BLaER1 (cell line): ENCODE data around the gene TMEM204.

Experiments used
- H3K27ac ChIP-seq: shearing (Covaris generic); formaldehyde crosslinking; 2 replicates; pipeline ENCODE4 v1.8.1; 2022
- H3K27me3 ChIP-seq: shearing (Covaris generic); formaldehyde crosslinking; 2 replicates; pipeline ENCODE4 v1.8.1; 2022
- H3K36me3 ChIP-seq: shearing (Covaris generic); formaldehyde crosslinking; 2 replicates; pipeline ENCODE4 v1.8.1; 2022
- H3K4me1 ChIP-seq: shearing (Covaris generic); formaldehyde crosslinking; 2 replicates; pipeline ENCODE4 v1.8.1; 2022
- H3K4me2 ChIP-seq: shearing (Covaris generic); formaldehyde crosslinking; 2 replicates; pipeline ENCODE4 v1.8.1; 2022
- H3K4me3 ChIP-seq: shearing (Covaris generic); formaldehyde crosslinking; 2 replicates; pipeline ENCODE4 v1.8.1; 2022
- H3K9ac ChIP-seq: shearing (Covaris generic); formaldehyde crosslinking; 2 replicates; pipeline ENCODE4 v1.8.1; 2022
- H3K9me3 ChIP-seq: shearing (Covaris generic); formaldehyde crosslinking; 2 replicates; pipeline ENCODE4 v1.8.1; 2022
- H4K20me1 ChIP-seq: shearing (Covaris generic); formaldehyde crosslinking; 2 replicates; pipeline ENCODE4 v1.8.1; 2022
- Cebpa-rat ChIP-seq: shearing (Covaris generic); IDR thresholded peaks from 2 replicates; pipeline ENCODE4 v1.8.1; 2022

TMEM204 gene

DNA sequence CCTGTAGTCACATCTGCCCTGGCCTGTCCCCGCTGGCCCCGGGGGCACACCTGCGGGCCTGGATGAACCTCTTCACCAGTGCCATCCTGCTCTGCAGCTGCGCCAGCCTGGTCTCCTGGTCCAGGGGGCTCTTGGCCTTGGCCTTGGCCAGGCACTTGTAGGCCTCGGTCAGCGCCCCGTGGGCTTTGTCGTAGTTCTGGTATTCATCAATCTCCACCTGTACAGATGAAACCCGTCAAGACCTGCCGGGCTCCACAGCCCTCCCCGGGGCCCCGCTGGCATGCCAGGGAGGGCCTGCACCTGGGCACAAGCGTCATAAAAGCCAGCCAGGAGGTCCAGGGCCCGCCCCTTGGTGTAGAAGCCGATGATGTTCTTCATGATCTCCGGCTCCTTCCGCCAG, 13.6 kb upstream of the TMEM204 start:
- no peak overlapping the region for H3K4me3 ChIP-seq
- H3K27me3 ChIP-seq = no peaks in the 10 kb centered on the region
- no peak overlapping the region for H3K9ac ChIP-seq
- no peak for TF ChIP-seq Cebpa-rat
- H3K27ac ChIP-seq = no peak overlapping the region
- H4K20me1 ChIP-seq = no peaks in the 10 kb centered on the region
- peaks cover 6% of the 10 kb centered on the region; the same call in 1 of the 2 replicates for H3K9me3 ChIP-seq
- H3K4me1 ChIP-seq = no peaks in the 10 kb centered on the region
- H3K36me3 ChIP-seq = peaks cover 18% of the 10 kb centered on the region; the same call in 1 of the 2 replicates
- H3K4me2 ChIP-seq = no peak overlapping the region

DNA sequence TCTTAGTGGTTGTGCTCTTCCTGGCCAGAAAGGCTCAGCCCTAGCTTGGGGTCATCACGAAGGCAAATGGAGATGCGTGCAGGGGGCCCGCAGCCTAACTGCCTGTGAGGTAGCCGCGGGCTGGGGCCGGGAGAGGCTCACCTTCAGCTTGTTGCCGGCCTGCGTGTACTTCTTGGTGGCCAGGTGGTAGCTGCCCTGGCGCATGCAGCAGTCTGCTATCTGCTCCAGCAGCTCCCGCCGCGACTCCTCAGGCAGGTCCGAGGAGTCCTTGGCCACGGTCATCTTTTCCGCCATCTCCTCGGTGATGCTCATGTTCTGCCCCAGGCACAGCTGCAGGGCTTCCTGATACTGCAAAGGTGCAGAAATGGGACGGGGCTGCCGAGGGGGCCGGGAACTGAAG, 13.0 kb upstream of the TMEM204 start:
- no peaks in the 10 kb centered on the region for H3K27me3 ChIP-seq
- H3K9me3 ChIP-seq = no peaks in the 10 kb centered on the region
- H3K27ac ChIP-seq = no peak overlapping the region
- H3K4me1 ChIP-seq = peaks cover 6% of the 10 kb centered on the region
- H3K4me2 ChIP-seq = no peak overlapping the region
- no peak for TF ChIP-seq Cebpa-rat
- no peak overlapping the region for H3K9ac ChIP-seq
- H3K4me3 ChIP-seq = no peak overlapping the region
- H4K20me1 ChIP-seq = no peaks in the 10 kb centered on the region
- peaks cover 18% of the 10 kb centered on the region; the same call in 1 of the 2 replicates for H3K36me3 ChIP-seq

DNA sequence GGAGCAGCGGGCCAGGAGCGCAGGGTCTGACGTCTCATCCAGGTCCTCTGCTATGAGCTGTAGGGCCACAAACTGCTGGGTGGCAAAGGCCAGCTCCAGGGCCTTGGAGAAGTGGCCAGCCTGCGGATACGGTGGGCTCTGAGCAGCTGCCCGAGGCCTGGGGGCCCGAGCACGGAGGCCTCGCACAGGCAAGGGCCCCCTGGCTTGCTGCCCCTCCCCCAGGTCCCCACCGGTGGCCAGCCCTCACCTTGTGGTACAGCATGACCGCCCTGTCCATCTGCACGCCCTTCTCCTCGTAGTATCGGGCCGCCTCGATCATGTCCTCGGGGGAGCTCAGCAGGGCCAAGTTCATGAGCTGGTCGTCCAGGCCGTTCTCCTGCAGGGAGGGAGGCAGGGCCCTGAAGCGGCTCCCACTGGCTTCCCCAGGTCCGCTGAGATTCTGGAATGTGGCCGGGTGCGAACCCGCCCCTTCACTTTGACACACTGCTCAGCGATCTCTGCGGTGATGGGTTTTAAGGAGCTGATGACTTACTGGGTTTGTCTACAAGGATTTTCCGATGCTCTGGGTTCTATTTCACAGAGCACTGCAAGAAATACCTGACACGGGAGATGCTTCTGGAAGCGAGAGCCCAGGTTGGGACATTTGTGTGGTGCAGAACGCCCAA, 9.8 kb upstream of the TMEM204 start:
- H4K20me1 ChIP-seq = 0 out of 2 replicates have a peak, but pooled peaks cover 2% of the 10 kb centered on the region
- TF ChIP-seq Cebpa-rat = no peak
- H3K36me3 ChIP-seq = peaks cover 14% of the 10 kb centered on the region; the same call in 1 of the 2 replicates

DNA sequence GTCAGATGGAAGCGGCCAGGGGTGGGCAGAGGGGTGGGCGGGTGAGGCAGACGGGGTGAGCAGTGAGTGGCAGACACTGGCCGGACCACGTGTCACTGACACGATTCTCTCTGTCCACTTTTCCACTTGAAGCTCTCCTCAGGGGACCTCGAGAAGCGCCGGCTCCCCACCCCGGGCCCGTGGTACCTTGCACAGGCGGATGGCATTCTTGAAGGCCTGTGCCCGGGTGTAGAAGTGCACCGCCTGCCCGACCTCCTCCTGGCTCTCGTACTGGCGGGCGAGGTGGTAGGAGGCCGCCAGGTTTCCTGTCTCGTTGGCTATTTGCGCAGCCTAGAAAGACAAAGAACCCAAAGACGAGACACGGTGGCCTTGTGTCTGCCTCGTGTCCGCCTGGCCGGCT, 9.1 kb upstream of the TMEM204 start:
- Histone ChIP-seq H3K36me3 (peaks cover 14% of the 10 kb centered on the region; the same call in 1 of the 2 replicates), H3K9ac (no peak overlapping the region), H3K27me3 (0 out of 2 replicates have a peak, but pooled peaks cover 3% of the 10 kb centered on the region), H3K4me1 (peaks cover 33% of the 10 kb centered on the region), H3K4me2 (no peak overlapping the region), H3K9me3 (no peaks in the 10 kb centered on the region), H3K27ac (no peak overlapping the region), H4K20me1 (peaks cover 8% of the 10 kb centered on the region; the same call in 1 of the 2 replicates), H3K4me3 (no peak overlapping the region)
- no peak for TF ChIP-seq Cebpa-rat

More for the DNA sequence above, 9.8 kb upstream of the TMEM204 start:
- Histone ChIP-seq H3K4me3 (no peak overlapping the region), H3K9ac (no peak overlapping the region), H3K9me3 (no peaks in the 10 kb centered on the region), H3K27me3 (no peaks in the 10 kb centered on the region), H3K4me1 (peaks cover 33% of the 10 kb centered on the region), H3K27ac (no peak overlapping the region), H3K4me2 (no peak overlapping the region)

DNA sequence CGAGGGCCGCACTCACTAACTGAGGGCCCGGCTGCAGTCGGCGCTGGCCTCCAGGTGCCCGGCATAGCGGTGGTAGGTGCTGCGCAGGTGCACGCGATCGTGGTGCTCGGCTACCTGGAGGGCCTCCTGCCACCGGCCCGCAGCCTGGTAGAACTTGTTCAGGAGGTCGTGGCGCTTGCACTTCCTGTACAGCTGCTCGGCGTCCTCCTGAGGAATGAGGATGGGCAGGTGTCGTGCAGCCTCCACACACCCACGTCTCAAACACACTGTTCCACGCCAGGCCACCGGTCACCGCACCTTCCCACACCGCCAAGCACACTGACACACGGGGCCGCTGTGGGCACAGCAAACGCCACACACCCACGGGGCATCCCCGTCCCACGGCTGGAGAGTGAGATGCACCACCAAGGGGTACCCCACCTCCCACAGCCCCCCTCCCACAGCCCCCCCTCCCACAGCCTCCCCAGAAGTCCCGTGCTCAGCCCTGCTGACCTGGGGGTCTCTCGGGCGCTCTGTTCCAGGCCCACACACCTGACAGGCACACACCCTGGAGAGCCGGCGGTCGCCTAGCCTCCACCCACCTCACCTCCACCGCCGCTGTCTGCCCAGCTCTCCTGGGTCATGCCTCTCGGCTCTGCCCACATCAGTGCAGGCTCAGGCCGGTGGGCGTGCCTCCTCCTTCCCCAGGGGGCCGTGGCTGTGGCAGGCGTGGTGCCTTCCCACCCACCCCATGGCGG, 7.4 kb upstream of the TMEM204 start:
- Histone ChIP-seq H3K4me1 (peaks cover 38% of the 10 kb centered on the region), H3K27ac (peak overlapping the region; percentile 33; the same call in 1 of the 2 replicates), H4K20me1 (peaks cover 25% of the 10 kb centered on the region), H3K4me3 (peak overlapping the region; percentile 42), H3K36me3 (no peaks in the 10 kb centered on the region; the same call in 1 of the 2 replicates), H3K9me3 (no peaks in the 10 kb centered on the region), H3K9ac (0 out of 2 replicates have a peak overlapping the region, but pooled peaks have one; percentile 29), H3K4me2 (peak overlapping the region; percentile 92), H3K27me3 (peaks cover 11% of the 10 kb centered on the region)
- no peak for TF ChIP-seq Cebpa-rat

DNA sequence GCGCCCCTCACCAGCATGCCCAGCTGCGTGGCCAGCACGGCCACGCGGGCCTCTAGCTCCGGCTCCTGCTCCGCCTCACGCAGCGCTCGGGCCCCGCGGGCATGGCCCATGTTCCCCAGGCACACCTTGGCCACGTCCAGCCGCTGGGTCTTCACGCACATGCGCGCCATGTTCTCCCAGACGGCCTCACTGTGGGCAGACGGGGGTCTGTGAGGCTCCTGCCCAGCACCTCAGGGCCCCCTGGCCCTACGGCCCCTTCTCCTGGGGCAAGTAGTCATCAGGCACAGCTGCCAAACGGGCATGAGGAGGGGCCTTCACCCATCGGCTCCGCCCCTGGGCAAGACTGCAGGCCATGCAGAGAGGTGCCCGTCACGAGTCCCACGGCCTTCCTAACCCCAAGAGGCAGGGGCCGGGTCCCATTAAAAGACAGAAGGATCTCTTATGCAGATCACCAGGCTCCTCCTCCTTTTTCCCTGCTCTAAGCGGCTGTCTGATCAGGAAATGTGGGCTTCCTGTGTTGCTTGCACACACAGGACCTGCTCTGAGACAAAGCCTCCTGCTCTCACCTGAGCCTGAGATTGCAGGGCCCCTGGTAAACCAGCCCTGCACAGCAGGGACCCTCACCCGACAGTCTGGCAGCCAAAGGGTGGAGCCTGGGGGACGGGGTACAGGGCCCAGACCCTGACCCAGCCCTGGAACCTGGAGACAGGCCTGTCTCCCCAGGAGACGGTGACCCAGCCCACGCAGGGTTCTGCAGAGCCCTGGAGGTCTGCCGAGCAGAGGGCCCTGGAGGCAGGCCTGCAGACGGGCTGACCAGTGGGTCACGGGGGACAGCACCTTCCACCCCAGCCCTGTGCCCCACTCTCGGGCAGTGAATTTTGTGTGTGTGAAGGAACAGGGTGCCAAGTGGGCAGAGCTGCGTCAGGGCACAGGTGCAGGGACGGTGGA, 6.6 kb upstream of the TMEM204 start:
- Histone ChIP-seq H3K4me1 (peaks cover 47% of the 10 kb centered on the region), H3K27me3 (peaks cover 20% of the 10 kb centered on the region), H3K9me3 (no peaks in the 10 kb centered on the region), H4K20me1 (peaks cover 34% of the 10 kb centered on the region), H3K9ac (no peak overlapping the region), H3K27ac (peak overlapping the region; percentile 33), H3K4me2 (peak overlapping the region; percentile 92), H3K36me3 (no peaks in the 10 kb centered on the region; the same call in 1 of the 2 replicates), H3K4me3 (peak overlapping the region; percentile 42)
- no peak for TF ChIP-seq Cebpa-rat

DNA sequence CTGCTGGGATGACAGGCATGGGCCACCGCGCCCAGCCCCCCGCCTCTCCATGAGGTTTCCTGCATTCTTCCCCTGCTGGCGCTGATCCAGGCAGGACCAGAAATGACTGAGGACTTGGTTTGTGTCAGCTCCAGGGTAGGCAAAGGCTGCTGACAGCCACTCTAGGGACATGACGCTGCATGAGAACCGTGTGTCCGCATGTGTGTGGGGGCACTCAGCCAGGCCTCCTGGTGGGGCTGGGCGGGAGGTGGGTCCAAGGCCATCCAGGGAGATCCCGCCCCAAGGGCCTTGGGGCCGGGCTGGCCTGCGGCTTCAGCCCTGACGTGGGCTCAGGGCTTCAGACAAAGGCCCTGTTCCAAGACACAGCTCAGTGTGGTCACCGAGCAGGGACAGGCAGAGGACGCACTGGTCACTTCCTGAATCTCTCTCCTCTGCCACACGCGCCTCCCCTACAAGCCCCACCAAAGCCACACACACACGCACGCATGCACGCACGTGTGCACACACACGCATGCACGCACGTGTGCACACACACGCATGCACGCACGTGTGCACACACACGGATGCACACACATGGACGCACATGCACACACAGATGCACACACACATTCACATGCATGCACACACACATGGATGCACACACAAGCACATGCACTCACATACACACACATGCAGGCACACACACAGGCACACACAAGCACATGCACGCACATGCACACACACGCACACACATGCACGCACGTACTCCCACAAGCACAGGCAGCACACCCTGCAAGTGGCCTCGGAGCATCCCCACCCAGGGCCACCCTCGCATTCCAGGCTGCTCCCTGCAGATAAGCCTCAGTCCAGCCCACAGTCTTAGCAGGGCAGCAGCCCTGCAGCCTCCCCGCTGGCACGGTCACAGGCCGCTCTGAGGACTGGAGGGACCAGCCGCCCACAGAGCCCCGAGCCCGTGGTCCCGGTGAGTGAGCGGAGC, 5.3 kb upstream of the TMEM204 start:
- H3K27me3 ChIP-seq = peaks cover 32% of the 10 kb centered on the region
- no peak overlapping the region for H3K27ac ChIP-seq
- H4K20me1 ChIP-seq = peaks cover 46% of the 10 kb centered on the region
- H3K4me1 ChIP-seq = peaks cover 59% of the 10 kb centered on the region
- peak overlapping the region; percentile 92 for H3K4me2 ChIP-seq
- no peaks in the 10 kb centered on the region; the same call in 1 of the 2 replicates for H3K36me3 ChIP-seq
- no peak overlapping the region for H3K9ac ChIP-seq
- no peaks in the 10 kb centered on the region for H3K9me3 ChIP-seq
- H3K4me3 ChIP-seq = no peak overlapping the region
- TF ChIP-seq Cebpa-rat = no peak

DNA sequence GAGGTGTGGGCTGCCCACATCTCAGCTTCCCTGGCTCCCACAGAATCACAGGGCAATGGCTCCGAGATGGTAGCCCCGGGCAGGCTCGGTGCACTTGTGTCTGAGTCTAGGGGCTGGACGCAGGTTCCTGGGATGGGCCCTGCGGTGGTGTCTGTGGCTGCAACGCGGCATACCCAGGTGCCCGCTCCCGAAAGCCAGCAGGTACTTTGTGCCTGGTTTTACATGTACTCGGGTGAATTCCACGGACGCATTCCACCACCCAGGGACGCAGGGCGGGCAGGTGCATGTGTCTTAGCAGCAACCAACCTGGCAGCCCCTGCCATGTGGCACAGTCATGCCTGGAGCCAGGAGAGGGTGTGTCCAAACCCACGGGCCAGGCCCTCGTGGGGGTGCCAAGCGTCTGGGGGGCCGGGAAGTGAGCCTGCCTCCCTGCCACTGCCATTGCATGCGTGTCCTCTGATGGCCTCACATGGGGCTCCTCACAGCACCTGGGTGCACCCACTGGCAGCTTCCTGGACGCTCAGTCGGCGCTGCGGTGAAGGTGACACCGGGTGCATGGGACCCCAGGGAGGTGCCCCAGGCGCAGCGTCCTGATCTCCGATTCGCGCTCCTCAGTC, 4.4 kb upstream of the TMEM204 start:
- H3K27me3 ChIP-seq = peaks cover 41% of the 10 kb centered on the region

More for the DNA sequence above, 4.4 kb upstream of the TMEM204 start:
- no peak overlapping the region for H3K4me3 ChIP-seq
- H3K4me1 ChIP-seq = peaks cover 68% of the 10 kb centered on the region
- H3K9ac ChIP-seq = no peak overlapping the region
- peak overlapping the region; percentile 8; the same call in 1 of the 2 replicates for H3K4me2 ChIP-seq
- no peaks in the 10 kb centered on the region; the same call in 1 of the 2 replicates for H3K36me3 ChIP-seq
- H3K27ac ChIP-seq = no peak overlapping the region
- no peak for TF ChIP-seq Cebpa-rat
- H3K9me3 ChIP-seq = no peaks in the 10 kb centered on the region
- peaks cover 55% of the 10 kb centered on the region for H4K20me1 ChIP-seq
